SK-MEL-5 (cell line): Measurements from ENCODE around the gene OSBPL5. TPM values are rescaled to one million over a fixed set of nuclear protein-coding genes. Genes with fewer than 3 reads are reported as not detected.

Experiments
- DNase-seq: peaks from one replicate; pipeline ENCODE4 v3.0.0-alpha.2; 2016; ENCODE audit warnings: low read depth, low spot score
- in situ Hi-C: cut with HindIII; loops from 2 replicates; pipeline ENCODE4 v1.10.0; 2016; ENCODE audit warnings: low sequenced_read_pairs, high pct_unique_total_duplicates, low pct_unique_long_range_greater_than_20kb
- total RNA-seq: library from RNA; depleted of rRNA; stranded (reverse); fragments of >200 nt; shearing (Covaris generic); gene quantifications from 2 replicates; pipeline ENCODE4 v1.2.3, GENCODE V29; 2014

OSBPL5 gene
- total RNA-seq, 1 experiment from 2014 or later: 11.7 TPM

DNA sequence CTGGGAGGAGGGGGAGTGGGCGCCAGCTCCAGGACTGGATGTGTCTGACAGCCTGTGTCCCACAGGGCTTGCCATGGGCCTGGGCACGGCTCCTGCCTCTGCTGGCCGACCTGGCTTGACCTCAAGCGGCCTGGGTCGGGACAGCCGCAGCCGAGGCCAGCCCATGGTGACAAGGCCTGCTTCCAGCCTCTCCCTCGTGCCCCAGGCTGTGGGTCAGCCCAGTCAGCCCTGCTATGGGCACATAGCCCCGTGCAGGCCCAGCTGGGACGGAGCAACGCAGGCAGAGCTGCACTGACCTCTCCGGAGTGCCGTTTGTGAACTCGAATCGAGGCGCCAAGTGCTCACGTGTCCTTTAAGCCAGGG, 17.9 kb downstream of the OSBPL5 start:
- DNase-seq: no peak
- in situ Hi-C loops: no loop called here

DNA sequence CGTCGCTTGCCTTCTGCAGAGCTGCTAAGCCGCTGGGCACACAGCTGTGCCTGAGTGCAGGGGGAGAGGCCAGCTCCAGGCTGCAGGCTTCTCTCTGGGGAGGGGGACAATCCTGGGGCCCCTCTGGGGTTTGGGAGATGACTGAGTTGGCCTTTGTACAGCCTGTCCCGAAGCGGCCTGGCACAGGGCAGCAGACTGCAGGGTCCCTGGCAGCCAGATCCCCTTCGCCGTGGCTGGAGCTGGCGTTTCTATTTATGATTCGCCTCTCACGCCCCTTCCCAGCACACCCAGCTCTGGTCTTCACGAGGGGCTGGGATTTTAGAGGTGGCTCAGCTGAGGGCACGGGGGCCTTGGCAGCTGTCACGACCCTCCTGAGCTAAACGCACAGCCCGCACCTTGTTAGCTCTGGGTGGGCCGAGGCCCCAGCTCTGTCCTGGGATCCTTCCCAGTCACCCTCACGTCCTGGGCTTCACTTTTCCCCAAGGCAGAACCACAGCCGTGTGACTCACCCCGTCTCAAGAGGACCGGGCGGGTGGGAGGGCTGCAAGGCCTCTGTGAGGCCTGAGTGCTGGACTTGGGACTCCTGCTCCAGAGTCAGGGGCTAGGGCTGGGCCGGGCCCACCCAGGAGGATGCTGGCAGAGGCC, 18.4 kb downstream of the OSBPL5 start:
- no peak for DNase-seq
- in situ Hi-C loops: no loop called here

DNA sequence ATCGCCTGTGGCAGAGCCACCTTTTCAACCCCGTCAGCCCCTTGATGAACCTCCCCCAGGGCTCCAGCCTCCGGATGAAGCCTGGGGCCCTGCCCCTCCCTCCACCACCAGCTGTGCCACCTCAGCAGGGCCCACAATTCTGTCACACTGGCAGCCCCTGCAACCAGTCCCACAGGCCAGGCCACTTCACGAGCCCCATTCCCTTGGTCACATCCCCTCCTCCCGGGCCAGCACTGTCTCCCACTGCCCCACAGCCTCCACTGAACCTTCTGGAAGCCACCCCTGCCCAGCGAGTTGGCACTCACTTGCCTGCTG, 19.9 kb downstream of the OSBPL5 start:
- DNase-seq: no peak
- in situ Hi-C loops: no loop called here

DNA sequence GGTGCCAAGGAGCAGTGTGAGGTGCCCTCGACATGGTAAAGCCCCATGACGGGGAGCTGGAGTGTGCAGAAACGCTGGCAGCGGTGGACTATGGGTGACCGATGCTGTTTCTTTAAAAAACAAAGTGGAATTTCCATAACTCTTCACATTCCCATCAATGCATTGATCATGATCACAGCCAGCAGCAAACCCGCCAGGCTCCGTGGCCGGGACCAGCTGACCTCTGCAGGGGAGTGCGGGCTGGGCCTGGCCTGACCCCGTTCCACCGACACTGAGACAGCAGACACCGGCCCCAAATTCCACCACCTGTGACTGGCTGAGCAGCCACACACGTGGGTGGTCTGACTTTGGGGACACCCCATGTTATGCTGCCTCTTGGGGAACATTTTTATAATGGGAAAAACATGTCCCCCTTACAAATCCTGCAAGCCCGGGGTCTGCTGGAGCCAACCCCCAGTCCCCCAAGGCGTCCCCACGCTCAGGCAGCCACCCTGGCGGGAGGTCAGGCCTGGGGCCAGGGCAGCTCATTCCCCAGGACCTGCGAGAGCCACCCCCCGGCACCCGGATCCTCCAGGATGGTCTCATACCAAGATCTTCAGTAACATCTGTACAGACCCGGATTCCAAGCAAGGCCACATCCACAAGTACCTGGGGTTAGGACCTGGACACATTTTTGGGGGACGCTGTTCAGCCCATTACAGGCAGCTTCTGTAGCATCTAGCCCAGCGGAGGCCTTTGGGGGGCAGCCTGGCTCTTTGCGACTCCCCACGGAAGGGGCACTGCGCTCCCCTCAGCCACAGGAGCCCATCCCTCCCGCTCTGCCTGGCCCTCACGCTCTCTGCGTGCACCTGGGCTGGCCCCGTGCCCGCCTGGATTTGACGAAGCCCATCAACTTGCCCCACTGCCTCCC, 20.6 kb downstream of the OSBPL5 start:
- in situ Hi-C loops: no loop called here
- no peak for DNase-seq

DNA sequence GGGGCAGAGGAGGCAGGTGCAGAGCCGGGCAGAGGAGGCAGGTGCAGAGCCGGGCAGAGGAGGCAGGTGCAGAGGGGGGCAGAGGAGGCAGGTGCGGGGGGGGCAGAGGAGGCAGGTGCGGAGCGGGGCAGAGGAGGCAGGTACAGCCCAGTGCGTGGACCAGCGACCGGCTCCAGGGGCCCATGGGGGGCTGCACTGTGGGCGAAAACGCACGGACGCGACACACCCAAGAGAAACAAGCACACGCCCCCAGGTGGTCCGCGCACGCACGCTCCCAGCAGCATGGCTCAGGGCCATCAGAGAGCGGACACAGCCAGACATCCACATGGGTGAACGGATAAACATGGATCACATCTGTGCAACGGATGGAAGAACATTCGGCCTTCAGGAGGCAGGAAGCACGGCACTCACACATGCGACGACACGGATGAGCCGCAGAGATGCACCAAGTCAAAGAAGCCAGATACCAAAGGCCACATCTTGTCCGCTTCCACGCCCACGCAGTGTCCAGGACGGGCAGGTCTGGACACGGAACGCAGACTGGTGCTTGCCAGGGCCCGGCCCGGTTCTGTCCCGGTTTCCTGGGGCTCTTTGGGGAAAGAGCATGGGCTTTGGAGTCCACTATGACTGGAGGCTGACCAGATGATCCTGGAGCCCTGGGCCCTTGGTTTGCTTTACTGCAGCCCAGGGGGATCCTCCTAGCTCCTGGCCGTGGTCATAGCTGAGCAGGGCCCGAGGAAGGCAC, 21.8 kb downstream of the OSBPL5 start:
- DNase-seq: no peak
- in situ Hi-C loops: no loop called here

DNA sequence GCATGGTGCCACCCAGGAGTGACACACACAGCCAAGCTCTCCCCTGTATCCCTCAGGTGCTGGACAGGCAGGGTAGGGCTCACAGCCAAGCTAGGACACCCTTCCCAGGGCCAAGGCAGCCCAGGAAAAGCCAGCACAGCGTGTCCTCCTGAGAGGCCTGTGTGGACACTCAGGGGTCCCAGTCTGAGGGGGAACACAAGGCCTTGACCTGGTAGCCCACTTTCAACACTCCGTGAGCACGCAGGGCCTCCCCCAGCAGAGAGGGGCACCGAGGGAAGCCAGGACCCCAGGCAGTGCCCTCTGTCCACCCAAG, 24.9 kb downstream of the OSBPL5 start:
- in situ Hi-C loops: no loop called here
- DNase-seq: no peak

DNA sequence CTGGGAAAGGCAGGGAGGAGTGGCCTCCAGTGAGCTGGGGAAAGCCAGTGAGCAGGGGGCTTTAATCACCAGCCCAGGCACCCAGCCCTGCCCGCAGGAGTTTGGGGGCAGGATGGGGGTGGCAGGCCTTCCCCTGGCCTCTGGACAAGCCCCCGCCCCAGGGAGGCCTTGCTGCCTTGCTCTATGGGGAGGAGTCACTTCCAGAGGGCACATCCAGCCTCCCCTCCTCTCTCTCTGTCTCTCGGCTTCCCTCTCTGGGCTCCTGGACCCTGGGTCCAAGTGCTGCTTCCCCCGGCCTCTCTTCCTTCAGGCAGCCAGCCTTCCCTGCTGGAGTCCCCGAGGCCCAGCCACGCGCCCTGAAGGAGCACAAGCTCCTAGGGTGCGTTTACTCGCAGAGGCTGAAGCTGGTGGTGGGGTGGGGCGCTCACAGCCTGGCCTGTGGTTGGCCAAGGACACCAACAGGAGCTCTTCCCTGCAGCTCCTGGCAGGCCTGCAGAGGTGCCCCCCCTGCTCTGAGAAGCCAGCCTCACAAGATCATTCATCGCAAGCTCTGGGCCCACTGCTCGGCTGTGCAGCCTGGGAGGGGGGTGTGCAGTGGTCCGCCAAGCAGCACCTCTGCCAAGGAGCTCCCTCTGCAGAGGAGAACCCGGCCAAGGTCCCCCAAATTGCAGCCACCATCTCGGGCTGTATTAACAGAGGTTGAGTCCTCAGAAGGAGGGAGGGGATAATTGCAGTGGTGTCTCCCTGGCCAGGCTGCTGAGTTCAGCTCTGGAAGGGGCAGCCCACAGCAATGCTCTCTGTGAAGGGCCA, 25.4 kb downstream of the OSBPL5 start:
- DNase-seq: no peak
- in situ Hi-C loops: no loop called here

DNA sequence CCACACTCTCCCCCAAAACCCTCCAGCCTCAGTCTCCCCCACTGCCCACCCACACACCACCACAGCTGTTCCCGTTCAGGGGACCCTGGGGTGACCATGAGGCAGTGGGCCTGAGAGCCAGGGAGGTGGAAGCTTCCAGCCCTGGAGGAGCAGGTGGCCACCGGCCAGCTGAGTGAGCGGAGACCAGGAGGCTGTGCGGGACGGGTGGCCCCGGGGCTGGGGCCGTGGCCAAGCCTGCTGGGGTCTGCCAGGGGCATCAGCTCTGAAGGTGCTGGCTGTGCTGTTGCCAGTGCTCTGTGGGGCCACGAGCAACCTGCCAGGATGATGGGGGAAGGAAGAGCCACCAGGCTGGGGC, 26.0 kb downstream of the OSBPL5 start:
- DNase-seq: no peak
- in situ Hi-C loops: no loop called here

DNA sequence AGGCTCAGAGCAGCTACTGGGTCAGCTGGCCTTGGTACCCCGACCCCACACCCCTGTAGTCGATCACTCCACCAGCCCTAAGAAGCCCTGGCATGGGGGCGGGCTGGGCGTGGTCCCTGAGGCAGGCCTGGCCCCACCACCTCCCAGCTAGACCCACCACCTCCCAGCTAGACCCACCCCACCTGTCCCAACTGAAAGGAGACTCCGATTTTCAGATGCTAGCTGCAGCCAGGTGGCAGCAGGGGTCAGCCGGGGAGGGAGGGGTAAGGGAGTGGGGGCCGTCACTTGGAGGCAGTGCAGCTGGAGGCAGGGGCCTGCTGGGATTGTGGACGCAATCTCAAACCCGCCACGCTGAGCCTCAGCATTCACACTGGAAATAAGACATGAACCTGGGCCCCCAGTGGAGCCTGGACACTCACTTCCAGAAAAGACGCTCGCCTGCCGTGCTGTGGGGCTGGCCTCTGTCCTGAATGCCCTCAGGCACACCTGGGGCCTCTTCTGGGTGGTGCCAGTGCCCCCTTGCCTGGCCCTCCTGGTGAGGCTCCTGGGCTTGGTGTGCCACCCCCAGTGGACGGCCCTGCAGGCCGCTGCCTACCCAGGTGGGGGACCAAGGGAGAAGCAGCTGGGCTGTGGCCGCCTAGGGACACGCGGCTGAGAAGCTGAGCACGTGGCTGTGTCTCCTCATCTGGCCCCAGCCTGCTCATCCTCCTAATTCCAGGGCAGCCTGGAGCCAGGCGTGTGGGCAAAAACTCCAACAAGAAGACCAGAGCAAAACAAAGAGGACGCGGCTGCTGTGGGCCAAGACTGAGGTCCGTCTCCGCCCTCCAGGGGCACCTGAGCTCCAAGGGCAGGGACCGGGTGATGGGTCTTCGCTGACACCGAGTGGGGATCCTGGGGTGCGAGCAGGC, 26.7 kb downstream of the OSBPL5 start:
- no peak for DNase-seq
- in situ Hi-C loops: no loop called here

DNA sequence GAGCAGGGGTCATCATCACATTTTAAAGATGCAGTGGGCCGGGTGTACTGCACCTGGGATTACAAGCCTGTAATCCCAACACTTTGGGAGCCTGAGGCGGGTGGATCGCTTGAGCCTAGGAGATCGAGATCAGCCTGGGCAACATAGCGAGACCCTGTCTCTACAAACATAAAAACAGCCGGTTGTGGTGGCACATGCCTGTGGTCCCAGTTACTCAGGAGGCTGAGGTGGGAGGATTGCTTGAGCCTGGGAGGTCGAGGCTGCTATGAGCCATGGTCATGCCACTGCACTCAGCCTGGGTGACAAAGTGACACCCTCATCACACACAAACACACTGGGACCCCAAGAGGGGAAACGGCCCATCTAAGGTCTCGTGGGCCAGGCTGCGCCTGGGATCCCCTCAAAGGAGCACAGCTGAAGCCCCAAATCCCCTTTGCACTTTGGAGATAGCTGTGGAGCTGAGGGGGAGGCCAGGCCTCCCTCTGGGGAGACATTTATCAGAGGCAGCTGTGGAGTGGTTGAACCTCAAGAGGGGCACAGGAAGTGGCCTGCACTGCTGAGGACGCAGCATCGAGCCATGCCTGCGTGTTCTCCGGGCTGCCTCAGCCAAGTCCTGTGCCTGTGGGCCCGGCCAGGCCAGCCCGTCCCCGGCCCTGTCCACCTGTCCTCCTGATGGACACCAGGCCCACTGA, 27.5 kb downstream of the OSBPL5 start:
- no peak for DNase-seq
- in situ Hi-C loops: no loop called here

DNA sequence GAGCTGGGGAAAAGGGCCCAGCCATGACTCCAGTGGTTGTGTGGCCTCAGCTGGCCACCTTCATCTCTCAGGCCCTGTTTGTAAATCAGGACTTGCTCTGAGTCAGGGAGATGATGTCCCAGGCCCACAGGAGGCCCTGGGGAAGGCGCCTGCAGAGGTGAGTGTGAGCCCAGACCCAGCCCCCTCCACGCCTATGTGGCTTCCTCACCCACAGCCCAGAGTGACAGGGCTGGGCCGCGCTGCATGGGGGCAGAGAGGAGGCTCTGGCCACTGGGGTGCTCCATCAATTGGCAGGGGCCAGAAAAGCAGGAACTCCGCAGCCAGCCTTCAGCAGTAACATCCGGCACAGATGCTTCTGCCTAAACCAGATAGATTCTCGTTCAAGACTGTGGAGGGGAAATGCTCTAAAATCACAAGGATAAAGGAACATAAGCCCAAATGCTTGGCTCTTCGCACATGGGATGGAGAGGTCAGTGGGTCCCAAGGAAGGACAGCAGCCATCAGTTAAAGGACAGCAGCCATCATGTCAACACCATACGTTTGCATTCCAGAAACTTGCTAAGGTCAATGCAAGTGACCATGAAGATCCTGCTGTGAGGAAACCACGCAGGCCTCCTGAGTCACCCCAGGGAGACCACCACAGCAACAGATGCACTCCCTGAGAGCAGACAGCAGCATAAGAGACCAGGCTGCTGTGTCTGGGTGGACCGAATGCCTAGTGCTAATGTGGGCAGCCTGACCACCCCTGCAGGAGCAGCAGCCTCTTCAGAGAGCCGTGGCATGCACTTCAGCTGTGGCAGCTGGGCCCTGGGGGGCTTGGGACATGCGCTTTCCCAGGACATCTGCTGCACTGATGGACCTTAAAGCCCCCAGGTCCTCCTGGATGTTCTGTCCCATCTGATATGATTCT, 28.3 kb downstream of the OSBPL5 start:
- DNase-seq: no peak
- in situ Hi-C loops: no loop called here

DNA sequence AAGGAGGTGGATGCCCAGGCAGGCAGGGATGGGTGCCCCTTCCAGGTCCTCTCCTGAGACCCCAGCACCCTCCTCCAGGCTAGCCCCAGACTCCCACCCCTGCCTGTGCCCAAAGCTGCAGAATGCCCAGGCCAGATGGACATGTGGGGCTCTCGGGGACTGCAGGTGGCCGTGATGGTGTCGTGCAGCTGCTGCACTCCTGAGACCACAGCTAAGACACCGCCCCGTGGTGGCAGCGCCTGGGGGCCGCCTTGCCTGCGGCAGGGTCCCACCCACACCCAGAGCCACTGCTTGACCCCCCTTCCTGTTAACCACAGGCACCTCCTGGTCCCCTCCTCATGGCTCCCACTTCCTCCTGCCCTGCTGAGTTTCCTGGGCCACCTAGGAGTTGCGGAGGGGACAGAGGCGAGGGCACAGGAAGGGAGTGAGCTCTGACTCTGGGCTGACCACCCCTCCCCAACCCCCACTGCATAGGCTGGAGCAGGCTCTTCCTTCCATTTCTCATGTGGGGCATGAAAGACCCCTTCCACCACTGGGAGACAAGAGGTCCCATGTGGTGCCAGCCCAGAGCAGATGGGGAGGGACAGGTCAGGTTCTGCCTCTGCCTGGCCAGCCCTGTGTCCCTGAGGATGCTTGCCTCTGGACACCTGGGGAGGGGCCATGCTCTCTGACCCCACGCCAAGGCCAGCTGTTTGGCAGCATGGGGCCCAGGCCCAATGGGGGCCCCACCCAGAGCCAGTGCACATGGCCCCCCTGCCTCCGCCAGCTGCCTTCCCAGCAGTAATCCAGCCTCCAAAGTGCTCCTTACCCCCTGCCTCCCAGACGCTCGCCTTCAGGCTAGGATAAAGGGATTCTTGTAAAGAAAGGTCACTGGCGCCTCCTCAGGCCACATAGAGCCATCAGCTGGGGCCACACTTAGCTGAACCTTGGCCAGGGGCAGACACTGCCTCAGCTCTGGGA, 29.3 kb downstream of the OSBPL5 start:
- DNase-seq: peak; percentile 29
- in situ Hi-C loops: no loop called here

DNA sequence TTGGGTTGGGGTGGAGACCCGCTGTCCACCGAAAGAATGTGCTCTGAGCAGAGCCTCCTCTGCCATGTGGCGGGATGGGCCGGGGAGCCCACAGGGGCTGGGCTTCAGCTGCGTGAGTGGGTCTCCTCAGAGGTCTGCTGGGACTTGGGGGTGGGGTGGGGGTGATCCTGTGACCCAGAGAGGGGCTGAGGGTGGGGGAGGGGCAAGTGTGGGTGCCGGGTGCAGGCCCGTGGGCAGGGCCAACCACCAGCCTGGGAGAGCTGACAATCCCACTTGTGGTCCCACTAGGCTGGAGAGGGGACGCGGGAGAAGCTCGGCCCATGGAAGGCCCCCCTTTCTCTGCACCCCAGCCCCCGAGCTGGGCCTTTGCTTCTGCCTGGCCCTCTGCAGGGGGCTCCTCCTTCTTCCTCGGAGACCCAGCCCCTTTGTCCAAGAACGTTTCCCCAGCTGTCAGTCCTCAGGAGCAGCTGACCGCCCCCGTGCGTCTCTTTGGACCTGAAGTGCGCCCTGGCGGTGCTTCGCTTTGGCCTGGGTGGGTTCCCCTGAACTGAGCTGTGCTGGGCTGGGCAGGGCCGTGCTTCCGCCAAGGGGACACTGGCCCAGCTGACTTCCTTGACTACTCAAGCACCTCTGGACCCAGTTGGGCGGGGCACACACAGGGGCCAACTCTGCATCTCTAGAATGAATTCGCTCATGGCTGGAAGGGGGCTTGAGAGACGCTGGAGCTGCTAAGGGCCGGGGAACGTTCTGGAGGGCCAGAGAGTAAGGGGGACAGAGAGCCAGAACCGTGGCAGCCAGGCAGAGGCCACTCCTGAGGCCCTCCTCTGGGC, 30.2 kb downstream of the OSBPL5 start:
- DNase-seq: no peak
- in situ Hi-C loops: no loop called here

DNA sequence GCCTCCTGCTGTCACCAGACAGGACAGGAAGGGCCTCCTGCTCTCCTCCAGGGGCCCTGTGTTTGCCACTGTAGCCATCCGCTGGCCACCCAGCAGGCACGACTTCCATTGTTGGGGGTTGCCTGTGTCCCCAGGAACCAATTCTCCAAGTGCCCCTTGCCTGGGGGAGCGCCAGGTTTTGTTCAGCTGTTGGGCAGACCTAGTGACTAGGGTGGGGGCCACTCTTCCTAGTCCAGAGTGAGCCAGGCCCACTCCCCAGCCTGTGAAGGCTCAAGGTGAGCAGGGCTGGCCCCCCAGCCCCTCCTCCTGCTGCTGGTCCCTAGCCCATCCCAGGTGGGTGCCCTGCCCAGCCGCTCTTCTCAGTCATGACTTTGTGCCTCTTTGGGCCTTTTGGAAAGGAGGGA, 30.9 kb downstream of the OSBPL5 start:
- DNase-seq: no peak
- in situ Hi-C loops: no loop called here
